KG1 (cell line): ENCODE results near the gene FGF19.

Experiments
- DNase-seq: peaks from one replicate; lab custom pipeline; 2025; lab: John Stamatoyannopoulos, UW

The FGF19 gene

DNA sequence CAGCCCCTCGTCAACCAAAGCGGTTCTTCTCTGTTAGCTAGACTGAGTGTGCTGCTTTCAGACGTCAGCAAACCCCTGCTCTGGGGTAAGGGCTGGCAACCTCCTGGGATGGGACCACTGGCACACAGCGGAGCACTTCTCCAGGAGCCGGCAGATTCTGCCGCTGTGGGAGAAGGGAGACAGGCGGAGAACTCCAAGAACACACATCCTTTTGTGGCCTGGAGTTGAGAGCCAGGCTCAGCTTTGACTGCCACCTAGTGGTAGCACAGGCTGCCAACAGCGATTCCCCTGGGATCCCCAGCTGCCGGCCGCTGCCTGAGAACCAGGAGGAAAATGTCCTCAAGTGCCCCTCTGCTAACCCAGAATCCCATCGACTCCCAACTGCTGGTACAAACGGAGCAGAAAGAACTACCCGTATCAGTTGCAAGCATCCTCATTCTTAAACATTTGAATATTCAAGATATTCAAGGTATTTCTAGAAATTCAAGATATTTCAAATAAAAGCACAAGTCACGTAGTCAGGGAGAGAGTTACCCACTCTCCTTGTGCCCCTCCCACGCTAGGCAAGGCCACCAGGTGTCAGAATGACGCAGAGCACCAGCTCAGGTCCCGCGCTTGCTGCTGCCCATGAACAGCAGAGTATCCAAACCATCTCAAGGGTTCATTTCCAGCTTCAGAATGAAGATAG lies 33.5 kb downstream of the FGF19 start:
- DNase-seq: peak; percentile 56

DNA sequence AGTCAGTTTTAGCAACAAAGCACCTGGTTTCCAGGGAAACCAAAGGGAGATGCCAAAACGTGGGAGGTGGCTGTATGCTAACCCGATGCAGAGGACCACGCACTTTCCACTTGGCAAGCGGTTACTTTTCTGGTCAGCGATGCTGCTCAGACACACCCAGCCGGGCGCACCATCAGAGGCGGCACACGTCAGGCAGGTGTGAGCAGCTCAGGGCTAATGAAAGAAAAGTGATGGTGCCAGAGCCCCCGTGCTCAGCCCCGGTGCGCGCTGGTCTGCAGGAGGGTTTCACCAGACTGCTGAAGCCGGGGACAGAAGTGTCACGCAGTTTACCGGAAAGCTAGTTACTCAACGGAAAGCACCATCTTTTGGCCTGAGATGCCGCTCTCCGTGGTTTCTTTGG lies 34.3 kb downstream of the FGF19 start:
- no peak for DNase-seq

DNA sequence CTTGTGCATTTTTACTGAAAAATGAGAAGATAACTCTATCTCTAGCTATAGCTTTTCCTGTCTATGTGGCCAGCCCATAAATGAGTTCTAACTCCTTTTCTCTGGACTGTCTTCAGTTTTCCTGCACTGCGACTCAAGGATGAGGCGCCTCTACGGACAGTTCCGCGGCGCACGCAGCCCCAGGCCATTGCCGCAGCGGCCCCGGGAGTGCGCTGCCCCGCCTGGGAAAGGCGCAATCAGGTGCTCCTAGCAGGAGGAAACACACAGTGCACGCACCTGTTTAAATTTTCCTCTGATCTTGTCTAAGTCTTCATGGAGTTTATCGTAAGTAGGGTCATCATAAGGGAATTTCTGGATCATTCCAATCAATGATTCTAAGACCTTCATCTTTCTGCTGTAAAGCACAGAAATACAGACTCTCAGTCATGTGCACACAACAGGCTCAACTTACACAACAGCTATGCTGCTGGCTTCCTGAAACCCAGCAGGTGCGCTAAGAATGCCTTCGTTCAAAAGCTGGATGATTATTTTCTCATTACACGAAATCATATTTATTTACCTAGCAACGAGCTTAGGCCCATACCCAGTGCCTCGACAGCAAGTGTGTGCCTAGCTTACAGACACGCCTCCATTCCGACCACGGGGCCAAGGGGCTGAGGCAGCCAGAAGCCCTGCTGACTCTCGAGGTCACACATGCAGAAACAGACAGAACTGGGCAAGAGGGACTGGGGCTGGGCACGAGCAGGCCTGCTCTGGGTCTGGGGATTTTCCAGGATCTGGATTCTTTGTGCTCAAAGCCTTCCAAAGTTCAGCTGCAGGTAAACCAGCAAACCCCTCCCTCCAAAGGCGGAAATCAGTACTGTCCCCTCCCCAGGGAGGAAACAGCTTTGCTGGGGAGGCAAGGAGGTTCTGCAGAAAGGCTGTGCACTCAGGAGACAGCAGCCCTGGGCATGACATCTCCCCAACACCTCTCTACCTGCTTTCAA lies 35.9 kb downstream of the FGF19 start:
- no peak for DNase-seq

DNA sequence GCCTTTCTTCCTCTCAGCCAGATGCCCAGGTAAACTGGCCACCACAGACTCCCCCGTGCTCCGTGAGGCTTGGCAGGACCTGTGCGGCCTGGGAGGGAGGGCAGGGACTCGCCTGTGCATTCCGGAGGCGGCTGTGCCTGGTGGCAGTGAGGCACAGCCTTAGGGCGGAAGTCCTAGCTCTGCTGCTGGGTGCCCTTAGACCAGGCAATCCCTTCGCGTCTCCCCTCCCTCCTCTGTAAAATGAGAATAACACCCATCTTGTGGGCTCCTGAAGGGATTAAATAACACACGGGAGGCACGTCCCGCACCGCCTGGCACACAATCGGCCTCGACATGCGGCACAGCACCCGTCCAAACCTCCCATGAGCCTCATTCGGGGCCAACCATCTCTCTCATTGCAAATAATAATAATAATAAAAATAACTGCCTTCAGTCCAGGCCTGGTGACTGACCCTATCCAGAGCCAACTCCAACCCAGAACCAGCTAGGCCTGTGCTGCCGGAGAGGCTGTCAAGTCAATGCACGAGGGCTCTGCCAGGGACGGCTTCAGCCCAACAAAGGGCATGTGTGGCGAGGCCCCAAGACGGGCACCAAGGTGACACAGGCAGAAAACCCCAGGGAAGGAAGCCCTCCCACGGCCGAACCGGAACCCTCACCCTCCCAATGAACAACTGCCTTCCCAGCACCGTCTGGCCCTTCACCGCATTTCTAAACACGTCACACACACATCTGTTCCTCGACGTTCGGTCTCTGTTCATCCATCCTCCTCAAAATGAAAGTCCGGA lies 36.9 kb downstream of the FGF19 start:
- no peak for DNase-seq

DNA sequence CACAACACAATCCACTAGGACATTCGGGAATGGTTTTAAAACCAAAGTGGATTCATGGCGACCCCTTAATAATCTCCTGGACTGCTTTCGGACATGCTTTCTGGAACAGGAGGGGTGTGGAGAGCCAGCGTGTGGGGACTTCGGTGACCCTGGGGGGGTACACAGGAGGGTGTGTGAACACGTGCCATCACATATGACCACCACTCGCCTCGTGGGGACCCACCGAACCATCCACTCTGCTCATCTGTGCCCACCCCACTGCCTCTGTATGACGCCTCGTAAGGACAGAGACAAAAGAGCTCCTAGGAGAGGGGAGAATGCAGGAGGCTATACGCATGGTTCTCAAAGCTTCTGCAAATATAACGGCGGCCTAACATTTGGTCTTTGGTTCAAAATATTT lies 37.6 kb downstream of the FGF19 start:
- no peak for DNase-seq

DNA sequence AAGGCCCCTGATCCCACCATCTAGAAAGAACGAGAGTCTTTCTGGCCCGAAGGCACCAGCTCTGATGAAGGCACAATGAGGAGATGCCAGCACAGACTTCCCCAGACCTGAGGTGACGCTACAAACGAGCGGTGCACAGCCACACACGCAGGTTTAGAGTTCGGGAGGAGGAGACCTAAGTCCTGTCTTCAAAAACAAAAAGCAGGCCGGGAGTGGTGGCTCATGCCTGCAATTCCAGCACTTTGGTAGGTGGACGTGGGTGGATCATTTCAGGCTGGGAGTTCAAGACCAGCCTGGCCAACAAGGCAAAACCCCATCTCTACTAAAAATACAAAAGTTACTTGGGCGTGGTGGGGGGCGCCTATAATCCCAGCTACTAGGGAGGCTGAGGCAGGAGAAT lies 38.2 kb downstream of the FGF19 start:
- DNase-seq: no peak

DNA sequence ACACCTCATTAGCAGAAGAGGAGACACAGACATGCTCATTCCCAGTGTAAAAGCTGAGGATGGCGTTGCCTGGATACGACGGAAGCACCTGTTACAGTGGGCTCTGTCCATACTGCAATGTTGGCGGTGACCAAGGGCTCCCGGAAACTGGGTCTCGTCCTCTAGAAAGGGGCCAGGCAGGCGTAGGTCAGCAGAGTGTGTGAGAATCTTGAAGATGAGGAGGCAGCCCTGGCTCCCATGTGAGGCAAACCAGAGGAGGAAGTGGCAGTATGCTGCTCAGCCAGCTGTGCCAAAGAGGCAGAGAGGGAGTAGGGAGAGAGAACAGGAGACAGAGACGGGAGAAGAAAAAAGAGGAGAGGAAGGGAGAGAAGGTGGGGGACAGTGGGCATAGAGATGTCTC lies 38.9 kb downstream of the FGF19 start:
- DNase-seq: no peak

DNA sequence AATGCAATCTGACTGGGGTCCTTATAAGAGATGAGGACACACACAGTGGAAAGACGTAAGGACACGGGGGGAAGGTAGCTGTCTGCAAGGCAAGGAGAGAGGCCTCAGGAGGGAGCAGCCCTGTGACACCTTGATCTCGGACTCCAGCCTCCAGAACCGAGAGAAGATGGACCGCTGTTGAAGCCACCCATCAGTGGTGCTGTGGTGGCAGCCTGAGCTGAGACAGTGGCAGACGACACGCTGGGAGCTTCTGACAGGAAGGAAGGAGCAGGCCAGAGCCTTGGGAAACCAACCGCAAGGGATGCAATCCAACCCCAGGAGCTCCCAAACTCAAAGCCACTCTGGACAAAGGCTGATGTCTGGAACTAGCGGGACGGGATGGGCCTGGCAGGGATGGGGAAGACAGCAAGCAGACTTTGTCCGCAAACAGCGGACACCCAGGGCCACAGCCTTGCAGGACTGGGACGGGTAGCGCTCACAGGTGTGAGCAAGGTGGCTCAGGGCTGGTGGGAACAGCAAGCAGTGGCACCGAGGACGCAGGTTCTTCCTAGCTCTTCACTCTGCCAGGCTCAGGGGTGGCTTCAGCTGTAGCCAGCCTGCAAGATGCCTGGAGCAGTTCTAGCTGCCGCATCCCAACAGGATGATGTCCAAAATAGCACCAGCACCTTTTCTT lies 39.6 kb downstream of the FGF19 start:
- DNase-seq: no peak

DNA sequence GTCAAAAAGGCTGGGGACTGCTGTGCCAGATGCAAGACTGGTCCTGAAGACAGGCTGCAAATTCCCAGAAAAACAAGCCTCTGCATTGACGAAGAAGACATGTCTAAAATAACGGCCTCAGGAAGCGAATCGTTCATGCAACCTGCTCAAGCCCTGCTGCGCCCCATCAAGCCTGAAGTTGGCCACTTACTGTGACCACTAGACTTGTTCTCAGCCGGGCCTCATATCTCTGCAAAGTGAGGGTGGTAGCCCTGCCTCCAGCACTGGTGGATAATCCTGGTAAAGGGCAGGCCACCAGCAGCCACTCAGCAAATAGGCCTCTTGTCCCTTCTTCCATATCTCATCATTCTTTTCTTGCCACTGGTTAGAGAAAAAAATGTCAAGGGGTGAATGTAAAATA lies 40.5 kb downstream of the FGF19 start:
- DNase-seq: no peak

DNA sequence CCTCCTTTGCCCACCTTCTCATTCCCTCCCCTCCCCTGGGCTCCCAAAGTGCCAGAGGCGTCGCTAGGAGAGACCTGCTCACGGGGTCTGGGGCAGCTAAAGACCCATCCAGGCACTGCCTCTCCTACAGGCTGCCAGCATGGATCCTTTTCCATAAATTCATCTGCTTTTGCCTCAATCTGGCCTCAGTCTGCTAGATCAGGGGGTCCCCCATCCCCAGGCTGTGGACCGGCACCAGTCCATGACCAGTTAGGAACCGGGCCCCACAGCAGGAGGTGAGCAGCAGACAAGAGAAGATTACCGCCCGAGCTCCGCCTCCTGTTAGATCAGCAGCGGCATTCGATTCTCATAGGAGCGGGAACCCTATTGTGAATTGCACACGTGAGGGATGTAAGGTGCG lies 41.0 kb downstream of the FGF19 start:
- DNase-seq: no peak

DNA sequence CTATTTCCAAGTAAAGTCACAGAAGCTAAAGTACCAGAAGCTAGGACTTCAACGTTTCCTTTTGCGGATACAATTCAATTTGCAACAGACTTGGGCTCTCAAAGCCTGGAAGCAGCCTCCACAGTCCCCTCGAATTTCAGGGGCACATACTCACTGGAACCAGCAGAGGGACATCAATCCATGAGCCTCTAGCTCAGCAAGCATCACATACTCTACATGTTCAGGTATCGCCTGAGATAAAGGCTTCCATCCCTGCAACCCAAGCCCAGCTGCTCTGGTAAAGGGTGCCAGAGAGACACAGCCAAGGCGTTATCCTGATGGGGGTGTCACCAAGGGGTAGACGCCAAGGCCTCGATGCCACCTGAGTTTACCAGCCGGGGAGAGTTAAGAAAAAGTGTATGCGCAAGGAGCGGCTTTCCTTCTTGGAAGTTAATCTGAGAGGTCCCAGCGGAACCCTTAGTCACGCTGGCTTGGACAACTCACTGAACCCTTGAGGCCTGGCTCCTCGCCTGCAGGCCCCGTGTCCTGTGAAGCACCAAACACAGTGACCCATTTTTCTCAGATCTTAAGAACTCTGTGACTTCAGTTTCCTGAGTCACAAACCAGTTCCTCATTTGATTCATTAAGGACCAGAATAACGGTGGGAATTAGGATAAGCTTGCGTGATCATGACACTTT lies 41.7 kb downstream of the FGF19 start:
- DNase-seq: no peak

DNA sequence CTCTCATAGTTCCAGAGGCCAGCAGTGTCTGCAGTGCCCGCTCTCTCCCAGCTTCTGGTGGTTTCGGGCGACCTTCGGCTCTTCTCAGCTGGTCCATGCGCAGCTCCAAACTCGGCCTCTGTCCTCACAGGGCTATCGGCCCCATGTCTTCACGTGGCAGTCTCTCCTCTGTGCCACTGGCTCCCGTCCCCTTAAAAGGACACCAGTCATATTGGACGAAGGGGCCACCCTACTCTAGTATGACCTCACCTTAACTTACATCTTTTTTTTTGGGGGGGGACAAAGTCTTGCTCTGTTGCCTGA lies 42.5 kb downstream of the FGF19 start:
- DNase-seq: no peak

DNA sequence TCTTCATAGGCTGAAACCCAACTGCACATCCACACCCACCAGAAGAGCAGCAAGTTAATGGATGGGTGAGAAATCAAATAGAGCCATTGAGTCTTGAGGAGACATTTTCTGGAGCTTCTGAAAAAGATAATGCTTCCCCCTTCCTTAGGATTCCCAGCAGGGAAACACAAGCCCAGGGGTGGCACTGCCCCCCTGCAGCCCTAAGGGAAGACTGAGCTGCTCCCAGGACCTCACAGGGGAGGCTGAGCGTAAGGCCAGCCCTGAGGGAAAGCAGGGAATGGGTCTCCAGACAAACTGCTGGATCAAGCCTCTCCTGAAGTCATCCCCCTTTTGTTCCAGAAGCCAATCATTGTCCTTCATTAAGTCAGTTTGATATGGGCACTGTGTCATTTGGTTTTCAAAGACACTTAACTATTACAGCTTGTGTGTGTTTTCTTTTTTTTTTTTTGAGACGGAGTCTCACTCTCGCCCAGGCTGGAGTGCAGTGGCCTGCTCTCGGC lies 43.8 kb downstream of the FGF19 start:
- DNase-seq: no peak

DNA sequence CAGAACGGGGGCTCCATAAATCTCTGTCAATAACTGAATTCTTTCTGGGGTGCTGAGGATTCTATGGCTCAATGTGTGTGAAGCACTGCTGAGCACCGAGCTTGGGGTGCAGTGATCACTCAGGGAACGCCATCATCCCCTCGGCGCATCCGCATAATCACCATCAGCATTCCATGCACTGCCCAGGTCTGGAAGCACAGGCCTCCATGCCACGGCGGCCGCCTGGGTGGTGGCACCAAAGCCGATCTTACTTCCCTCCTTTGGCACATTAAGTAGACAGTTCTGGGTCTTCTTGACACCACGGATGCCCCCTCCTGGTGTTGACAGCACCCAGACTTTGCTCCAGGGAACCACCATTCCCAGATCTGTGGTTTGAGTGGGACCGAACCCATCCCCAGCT lies 44.2 kb downstream of the FGF19 start:
- no peak for DNase-seq

DNA sequence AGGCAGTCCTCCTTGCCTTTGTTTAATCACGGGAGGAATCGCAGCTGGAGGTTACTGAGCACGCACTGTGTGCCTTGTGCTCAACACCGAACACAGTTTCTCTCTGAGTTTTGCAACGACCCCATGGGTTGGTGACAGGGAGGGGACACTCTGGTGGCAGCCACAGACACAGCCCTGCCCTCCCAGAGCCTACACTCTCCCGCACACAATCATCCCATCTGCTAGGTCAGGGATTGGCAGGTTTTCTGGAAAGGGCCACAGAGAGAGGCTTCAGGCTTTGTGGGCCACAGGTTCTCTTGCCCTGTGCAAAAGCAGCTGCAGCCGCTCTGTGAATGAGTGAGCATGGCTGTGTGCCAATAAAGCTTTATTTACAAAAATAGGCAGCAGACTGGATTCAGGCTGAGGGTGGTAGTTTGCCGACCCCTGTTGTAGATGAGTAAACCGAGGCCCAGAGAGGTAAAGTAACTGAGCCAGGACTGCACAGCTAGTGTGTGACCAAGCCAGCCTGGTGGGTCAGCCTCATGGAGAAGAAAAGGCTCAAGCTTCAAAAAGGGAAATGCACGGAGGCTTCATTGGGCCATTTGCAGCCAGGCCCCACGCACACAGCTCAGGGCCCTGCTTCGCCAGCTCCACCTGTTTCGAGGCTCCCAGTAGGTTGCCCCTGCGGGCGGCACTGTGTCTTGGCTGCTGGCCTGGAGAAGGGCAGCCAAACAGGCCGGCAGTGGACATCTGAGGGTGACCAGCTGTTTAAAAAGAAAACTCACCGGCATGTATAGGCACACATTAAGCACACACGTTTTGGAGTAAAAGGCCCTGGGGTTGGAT lies 45.0 kb downstream of the FGF19 start:
- DNase-seq: no peak

DNA sequence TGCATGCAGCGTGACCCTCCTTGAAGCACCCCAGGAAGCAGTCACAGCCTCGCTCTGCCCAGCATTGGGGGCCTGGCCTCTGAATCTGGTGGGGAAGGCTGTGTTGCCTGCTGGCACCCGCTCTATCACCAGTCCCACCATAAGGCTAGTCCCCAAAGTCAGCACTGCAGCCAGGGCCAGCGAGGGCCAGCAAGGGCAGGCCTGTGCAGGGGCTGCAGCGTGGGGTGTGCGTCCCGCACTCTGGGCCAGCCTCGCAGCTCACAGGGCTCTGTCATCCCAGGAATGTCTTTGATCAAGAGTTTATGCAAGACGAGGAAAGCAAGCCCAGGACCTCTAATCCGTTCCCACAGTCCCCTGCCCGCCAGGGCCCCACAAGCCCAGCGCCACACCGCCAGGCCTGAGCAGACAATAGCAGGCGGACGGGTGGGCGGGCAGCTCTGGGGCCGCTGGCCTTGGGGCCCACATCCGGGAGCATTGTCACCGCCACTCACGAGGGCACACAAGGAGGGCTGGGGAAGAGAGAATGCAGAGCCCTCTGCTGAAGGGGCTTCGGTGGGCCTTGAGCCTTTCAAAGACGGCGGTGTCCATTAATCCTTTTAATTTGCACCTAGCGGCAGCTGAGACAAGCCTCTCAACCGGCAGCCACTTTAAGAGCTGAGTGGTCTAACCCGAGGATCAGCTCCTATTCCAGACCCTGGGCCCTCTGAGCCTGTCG lies 45.8 kb downstream of the FGF19 start:
- no peak for DNase-seq

DNA sequence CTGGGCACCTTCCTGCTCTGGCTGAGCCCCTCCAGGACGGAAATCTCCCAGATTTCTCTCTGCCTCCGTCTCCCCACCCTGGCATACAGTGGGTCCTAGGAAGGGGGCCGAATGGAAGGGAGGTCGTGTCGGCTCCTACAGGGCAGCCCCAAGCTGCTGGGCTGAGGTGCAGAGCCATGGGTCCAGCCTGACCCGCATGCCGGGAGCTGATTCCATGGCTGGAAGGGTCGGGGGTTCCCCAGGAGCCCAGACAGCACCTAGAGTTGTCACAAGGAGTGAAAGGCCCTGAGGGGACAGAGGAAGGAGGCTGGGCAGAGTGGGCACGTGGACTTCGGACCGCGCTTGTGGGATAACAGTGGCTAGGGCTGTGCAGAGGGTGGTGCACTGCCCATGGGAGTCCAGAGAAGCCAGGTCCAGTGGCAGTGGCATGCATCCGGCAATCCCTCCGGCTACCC lies 46.3 kb downstream of the FGF19 start:
- DNase-seq: no peak

DNA sequence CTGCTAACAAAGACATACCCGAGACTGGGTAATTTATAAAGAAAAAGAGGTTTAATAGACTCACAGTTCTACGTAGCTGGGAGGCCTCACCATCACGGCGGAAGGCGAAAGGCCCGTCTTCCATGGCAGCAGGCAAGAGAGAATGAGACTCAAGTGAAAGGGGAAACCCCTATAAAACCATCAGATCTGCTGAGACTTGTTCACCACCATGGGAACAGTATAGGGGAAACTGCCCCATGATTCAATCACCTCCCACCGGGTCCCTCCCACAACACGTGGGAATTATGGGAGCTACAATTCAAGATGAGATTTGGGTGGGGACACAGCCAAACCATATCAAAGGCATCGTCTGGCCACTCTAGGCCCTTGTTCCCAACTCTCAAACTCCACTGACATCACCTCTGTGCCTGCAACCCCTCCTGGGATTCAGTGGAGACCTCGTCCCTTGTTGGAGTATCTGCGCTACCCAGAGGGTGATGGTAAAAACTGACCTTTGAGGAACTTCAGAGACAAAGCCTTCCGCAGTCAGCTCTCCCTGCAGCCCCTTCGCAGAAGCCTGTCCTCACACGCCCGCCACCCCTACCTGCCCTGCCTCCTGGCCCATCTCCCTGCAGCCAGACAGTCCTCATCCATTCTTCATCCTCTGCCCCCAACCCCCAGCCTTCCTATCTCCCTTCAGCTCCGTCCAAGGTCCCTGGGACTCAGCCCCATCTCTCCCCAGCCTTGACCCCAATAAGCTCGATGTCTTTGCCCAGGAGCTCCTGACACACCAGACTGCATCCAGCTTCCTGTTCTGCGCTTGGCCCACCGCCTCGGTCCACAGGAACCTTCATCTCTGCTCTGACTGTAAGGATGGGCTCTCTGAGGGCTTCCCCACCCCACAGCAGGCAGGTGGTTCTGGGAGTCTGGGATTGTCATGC lies 47.0 kb downstream of the FGF19 start:
- no peak for DNase-seq
